Omental fat pad (tissue), 4 donors: Measurements from ENCODE around the gene GLIS1. TPM values are rescaled to one million over a fixed set of nuclear protein-coding genes. Genes with fewer than 3 reads are reported as not detected.

Experiments used
- ATAC-seq: fragments of 150-250 bp; one replicate; pipeline ENCODE4 v1.9.1; 2016; ENCODE audit warnings: mild to moderate bottlenecking, moderate library complexity; ENCODE audit not compliant: low FRiP score
- DNase-seq: peaks from one replicate; pipeline ENCODE4 v3.0.0-alpha.2; 2019; ENCODE audit warnings: low spot score
- CTCF ChIP-seq, 3 donors: fragments of 450-650 bp; IDR thresholded peaks; one replicate each; pipeline ENCODE4 v1.5.1; 2016 to 2017; ENCODE audit warnings: antibody characterized with exemption in 3 of 3, mild to moderate bottlenecking in 3 of 3, moderate library complexity in 2 of 3
- total RNA-seq, 4 donors: library from RNA; depleted of rRNA; stranded (reverse); fragments of >200 nt; gene quantifications; one replicate each; pipeline ENCODE4 v1.1.0, GENCODE V29; 2016

GLIS1 gene
- total RNA-seq, 4 donors from 2014 or later: 0.19 to 1.4 (median 0.75) TPM

DNA sequence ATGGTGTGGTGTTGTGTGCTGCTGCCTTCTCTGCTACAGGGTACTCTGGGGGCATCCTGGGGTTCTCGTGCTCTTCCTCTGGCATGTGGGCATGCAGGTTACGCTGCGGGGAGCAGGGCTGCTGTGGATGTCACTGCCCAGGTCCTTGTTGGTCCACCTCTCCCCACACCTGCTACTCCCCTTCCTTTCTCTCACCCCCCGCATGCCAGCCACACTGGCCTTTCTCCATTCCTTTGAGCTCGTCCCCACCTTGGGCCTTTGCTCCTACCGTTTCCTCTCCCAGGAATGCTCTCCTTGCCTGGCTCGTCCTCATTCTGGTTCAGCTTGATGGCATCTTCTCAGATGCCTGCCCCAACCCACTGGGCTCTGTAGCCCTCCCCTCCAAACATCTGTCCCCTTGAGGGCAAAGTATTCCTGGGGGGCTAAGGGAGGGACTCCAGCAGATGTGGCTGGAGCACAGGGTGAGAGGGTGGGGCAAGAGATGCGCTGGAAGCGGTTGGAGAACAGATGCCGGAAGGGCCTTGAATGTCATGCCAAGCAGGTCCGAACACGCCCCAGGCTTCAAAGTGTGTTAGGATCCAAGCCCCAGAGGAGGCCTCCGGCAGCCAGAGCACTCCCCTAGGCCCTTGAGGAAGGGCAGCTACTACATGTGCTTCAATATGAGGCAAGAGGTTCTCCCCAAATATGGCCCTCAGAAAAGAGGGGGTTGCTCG is 256.4 kb downstream of the GLIS1 start:
- no peak for ATAC-seq
- TF ChIP-seq CTCF (IDR thresholded peaks at IDR 0.05): no peak
- no peak for DNase-seq

DNA sequence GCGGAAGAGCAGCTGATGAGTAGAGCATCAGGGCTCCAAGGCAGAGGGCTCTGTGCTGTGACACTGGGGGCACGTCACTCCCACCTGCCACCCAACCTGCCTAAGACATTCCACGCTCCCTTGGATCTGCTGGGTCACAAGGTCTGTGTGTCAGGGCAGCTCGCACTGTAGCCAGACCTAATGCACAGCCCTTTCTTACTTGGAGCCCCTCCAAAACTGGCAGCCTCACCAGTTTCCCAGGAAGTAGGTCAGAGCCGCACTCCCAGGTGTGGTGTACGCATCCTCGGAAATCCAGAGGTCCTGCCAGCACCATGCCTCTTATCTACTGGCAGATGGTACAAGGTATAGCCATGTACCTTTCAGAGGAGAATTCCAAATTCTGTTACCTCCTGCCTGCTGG is 257.5 kb downstream of the GLIS1 start:
- no peak for DNase-seq
- no peak for ATAC-seq
- no peak for TF ChIP-seq CTCF (IDR thresholded peaks at IDR 0.05)

- ATAC-seq: no peak
These were observed 258.3 kb downstream of the GLIS1 start for GRCh38 chr1:53480678-53481077.

GRCh38 chr1:53478502-53478818 is 260.5 kb downstream of the GLIS1 start:
- no peak for TF ChIP-seq CTCF (IDR thresholded peaks at IDR 0.05)
- DNase-seq (no peak), ATAC-seq (no peak)

More at GRCh38 chr1:53480678-53481077, 258.3 kb downstream of the GLIS1 start:
- TF ChIP-seq CTCF (IDR thresholded peaks at IDR 0.05): no peak
- no peak for DNase-seq

DNA sequence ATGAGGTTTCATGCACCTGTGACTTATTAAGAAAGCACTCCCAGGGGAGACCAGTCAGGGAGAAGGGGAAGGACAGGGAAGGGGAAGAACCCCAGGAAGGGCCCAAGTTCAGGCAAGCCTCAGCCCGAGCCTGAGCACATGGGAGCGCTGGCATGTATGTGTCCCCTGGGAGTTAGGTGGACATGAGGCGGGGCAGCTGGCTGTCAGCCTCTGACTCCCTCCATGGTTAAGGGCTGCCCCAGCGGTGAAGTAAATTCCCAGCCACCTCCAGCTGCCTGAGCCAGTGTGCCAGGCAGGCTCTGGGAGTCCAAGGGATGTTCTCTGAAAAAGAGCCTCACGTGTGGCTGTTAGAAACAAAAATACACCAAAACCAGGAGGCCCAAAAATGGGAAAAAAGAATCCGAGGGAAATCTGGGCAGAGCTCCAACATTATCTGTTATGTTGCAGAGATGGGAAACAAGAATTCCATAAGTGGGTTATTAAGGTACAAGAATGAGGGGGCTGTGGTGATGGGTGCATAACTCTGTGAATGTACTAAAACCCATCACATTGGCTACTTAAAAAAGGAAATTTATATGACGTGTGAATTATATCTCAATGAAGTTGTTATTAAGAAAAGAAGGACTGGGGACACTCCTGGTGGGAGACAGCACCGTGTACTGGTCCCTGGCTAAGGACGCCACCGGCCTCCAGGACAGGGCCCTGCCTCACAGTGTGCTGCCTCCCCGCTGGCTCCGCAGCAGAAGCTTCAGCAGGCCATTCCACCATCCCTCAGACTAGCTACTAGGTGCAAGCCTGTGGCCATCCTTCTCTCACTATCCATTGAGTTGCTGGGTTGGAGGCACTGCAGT is 261.1 kb downstream of the GLIS1 start:
- ATAC-seq (no peak), DNase-seq (no peak)
- TF ChIP-seq CTCF (IDR thresholded peaks at IDR 0.05): no peak

- DNase-seq (no peak), ATAC-seq (no peak)
- no peak for TF ChIP-seq CTCF (IDR thresholded peaks at IDR 0.05)
These were observed 262.4 kb downstream of the GLIS1 start for GRCh38 chr1:53476579-53476978.

DNA sequence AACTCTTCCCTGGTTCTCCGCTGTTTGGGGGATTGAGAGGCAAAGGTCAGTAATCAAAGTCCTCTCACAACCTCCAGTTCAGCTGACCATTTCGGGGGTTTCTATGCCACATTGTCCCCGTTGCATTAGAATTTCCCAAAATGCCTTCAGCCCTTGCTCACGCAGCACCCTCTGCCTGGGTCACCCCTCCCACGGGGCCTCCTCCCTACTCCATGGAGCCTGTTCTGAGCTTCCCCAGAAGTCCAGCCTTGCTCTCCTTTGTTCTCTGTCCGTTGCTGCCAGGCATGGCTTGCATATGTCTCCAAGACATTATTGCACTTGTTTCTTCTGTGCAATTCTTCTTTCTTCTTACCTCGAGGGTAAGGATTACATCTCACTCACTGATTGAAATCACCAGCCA is 263.3 kb downstream of the GLIS1 start:
- DNase-seq (no peak), ATAC-seq (no peak)
- TF ChIP-seq CTCF (IDR thresholded peaks at IDR 0.05): no peak
